ENCODE measurements around the gene ARHGEF39.
A peak's percentile ranks its signal among the peaks of the same experiment; 100 is the strongest.

ARHGEF39 gene

DNA sequence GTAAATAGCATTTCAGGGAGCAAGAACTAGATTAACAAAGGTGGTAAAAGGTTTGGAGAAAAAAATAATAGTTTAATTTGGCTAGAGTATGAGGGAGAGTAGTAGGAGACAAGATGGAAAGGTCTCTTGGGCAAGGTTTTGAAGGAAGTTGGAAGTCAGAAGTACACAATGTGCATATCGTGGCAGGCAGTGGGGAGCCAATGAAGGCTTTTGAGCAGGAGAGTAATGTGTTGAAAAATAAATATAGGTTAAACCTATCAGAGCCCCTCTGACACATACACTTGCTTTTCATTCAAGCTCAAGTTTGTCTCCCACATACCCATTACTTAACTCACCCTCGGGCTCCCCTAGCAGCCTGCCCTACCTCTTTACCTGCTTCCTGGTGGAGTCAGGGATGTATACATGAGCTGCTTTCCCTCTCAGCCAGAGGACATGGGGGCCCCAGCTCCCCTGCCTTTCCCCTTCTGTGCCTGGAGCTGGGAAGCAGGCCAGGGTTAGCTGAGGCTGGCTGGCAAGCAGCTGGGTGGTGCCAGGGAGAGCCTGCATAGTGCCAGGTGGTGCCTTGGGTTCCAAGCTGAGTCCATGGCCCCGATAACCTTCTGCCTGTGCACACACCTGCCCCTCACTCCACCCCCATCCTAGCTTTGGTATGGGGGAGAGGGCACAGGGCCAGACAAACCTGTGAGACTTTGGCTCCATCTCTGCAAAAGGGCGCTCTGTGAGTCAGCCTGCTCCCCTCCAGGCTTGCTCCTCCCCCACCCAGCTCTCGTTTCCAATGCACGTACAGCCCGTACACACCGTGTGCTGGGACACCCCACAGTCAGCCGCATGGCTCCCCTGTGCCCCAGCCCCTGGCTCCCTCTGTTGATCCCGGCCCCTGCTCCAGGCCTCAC lies 8.4 kb upstream of the ARHGEF39 start, which contains the start of gene CA9:
TSS of gene CA9 (plus strand) at position 797 of the 893 bp plus-strand sequence. CDS start at position 829, 32 bp downstream.
- no peak for DNase-seq

DNA sequence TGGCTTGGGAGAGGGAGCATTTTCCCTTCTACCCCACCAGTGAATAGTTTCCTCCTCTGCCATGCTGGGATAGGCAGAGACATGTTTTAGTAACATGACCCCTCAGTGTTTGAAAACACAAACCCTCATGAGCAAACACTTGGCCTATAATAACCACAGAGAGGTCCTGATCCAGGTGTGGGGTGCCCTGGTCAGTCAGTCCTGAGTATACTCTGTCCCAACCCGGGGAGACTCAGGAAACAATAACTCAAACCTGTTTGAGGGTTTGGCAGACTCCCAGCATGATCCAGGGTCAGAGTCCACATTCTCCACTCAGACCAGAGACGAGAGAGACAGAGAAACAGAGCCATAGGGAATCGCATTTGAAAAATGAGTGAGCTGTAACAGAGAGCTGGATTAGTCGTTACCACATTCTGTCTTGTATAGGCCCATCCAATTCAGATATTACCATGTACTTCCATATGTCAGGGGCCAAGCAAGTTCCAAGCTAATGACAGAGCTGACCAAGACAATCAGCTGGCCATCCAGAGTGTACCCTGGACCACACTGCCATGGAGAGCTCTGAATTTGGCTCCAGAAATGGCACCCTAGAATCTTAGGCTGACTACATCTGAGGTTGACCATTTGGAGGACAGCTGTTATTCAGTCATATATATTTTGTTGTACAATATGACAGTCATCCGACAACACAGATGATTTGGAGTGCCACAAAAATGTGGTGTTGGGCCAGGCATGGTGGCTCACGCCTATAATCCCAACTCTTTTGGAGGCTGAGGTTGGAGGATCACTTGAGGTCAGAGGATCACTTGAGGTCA lies 4.5 kb upstream of the ARHGEF39 start:
- no peak for DNase-seq

DNA sequence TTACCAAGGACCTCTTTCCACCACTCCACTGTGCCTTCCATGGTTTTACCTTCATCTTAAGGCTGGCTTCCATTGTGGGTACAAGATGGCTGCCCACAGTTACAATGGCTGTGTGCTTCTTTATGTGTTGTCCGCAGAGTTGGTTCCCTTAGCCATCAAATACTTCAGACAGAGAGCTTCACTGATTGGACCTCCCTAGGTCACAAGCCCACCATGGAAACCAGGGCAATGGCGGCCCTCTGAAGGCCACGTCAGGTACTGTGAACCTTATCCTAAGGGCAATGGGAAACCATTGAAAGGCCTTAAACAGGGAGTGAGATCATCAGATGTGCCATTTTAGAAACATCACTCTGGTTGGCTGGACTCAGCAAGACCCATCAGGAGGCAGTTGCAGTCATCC lies 2.9 kb upstream of the ARHGEF39 start:
- no peak for DNase-seq

DNA sequence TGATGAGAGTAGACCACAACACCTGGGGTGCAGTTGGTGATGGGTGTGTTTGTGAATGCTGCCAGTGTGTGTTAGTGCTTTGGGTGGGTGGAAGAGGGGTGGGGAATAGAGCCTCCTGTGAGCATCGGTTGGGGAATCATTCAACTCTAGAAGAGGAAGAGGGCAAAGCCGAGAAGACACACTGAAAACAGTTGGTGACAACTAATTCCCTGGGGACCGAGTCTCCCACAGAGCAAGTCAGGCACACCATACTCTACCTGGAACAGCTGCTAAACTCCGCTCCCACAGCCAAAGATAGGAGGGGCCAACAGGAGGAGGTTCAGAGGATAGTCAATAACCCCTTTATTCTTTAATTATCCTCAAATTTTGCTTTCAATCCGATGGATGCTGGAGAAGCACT lies 1.6 kb upstream of the ARHGEF39 start:
- no peak for DNase-seq

DNA sequence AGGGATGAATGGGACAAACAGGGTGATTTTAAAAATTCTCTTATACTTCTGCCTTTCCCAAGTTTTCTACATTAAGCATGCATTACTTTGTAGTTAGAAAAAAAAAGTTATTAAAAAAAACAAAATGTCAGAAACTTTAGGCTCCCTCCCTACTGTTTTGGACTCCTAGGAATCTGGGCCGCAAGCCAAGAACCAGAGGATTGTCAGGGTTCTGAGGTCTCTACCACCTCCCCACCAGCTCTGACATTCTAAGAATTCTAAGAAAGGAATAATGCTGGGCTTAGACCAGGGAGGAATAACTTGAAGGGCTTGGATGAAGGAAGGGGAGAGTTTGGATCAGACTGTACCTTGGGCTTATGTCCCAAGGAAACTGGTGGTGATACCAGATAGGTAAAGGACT lies 1.1 kb upstream of the ARHGEF39 start:
- no peak for DNase-seq

DNA sequence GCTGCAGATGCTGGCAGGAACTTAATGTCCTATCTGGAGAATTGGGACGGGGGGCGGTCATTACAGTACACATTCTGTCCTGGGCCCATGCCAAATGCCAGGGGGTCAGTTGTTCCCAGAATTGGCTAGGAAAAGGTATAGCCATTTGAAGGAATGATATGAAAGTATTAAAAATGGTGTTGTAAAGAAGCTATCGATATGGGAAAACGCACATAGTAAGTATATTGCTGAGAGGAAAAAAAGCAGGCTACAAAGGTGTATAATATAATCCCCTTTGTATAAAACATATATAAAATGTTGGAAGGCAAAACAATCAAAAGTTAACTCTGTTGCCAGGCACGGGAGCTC lies 450 bp upstream of the ARHGEF39 start:
- no peak for DNase-seq

DNA sequence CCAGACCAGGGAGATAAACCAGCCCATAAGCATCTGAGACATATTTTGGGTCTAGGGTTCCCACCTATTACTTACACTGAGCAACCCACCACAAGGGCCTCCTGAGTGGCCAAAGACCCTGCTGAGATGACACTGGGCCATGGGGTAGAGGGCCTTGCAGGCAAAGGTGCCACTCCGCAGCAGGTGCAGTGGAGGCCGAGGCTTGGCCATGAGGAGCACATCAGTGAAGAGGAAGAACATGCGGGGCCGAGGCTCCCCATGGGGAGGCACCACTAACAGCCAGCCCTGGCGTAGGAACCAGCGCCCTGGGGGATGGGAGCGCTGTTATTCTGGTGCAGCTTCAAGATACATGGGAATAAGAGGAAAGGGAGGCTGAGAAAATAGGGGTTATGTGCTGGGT lies 2.6 kb downstream of the ARHGEF39 start:
- DNase-seq: no peak

DNA sequence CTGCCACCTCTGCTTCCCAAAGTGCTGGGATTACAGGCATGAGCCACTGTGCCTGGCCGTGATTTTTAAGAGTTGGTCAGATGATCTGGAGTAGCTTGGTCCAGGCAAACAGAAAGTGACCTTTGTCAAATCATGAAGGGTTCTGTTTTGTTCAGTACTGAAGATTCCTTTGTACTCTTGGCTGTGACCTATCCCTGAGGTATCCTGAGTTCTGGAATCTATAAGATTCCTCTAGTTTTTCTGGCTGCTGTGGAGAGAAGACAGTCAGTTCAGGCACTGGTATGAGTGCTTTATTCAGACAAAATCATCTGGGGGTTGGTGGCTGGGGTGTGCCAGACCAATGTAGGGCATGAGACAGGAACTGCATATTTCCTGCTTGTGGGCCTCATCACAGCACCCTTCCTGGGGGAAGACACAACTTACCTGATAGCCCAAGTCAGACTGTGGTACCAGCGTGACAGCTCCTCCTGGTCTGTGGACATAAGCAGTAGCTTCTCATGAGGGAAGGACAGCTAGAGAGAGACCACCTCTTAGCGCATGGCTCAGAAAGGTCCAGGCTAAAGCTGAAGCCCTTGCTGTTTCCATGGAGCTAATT lies 3.1 kb downstream of the ARHGEF39 start:
- DNase-seq: no peak

DNA sequence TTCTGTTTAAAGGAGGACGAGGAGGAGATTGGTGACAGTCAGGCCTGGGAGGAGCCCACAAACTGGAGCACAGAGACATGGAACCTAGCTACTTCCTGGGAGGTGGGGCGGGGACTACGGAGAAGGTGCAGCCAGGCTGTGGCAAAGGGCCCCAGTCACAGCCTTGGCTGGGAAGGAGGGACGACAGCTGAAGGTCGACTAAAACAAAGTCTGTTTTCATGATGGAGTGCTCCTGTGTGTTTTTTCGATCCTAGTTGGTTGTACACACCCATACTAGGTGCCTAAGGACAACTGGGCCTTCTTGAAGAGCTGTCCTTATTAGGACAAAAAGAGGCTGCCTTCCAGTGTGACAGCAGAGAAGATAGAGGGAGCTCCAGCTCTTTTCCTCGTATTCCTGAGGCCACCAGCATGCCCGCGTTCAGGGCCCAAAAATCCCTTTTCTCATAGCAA lies 4.0 kb downstream of the ARHGEF39 start:
- DNase-seq: no peak

DNA sequence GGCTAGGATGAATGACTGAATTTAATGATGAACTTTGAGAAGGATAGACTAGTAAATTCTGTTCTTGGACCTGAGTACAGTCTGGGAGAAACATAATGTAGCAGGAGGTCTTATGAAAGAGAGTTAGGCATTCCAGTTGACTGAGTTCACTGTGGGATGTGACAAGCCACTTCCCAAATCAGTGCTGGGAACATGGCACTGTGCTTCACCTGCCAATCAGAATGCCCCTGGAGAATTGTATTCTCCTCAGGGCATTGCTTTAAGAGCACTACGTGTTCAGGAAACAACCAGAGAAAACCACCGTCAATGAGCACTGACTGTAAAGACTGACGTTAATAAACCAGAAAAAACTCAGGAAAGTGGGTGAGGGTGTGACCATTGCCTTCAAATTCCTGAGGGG lies 5.7 kb downstream of the ARHGEF39 start:
- DNase-seq: no peak

DNA sequence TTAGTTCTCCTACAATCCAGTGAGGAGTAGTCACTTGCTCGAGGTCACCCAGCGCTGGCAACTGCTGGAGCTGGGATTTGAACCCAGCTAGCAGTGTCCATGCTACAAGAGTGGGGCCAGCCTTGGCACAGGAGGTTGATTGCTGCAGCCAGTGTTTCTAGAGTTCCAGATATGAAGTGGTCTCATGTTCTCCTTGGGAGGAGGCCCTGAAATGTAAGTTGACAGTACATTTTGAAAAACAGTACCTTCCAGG lies 6.1 kb downstream of the ARHGEF39 start:
- no peak for DNase-seq

DNA sequence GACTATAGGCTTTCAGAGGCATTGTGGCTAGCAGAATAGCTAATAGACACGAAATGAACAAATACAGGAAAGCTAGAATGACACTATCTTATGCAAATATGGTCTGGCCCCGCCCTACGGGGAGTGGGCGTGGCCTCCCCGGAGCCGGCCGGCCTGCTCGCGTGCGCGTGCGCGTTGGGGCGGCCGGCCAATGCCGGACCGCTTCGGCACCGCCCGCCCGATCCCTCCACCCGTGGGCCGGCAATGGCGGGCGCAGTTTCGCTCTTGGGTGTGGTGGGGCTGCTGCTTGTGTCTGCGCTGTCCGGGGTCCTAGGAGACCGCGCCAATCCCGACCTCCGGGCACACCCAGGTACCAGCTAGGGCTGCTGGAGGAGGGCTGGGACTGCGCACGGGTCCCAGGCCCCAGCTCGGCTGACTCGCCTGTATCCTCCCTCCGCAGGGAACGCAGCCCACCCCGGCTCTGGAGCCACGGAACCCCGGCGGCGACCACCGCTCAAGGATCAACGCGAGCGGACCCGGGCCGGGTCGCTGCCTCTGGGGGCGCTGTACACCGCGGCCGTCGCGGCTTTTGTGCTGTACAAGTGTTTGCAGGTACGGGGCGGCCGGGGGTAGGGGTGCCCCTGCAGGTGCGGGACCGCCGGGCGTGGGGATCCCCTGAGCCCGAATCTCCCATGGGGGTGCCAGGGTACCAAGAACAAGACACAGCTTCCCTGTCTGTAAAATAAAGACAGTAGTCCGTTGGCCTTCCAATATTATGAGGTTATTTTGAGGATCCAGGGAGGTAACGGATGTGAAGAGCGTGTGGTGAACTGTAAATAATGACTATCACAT lies 6.6 kb downstream of the ARHGEF39 start, which contains the start of gene CCDC107:
TSS of gene CCDC107 (plus strand) at position 156 of the 831 bp plus-strand sequence. CDS start at position 244, 88 bp downstream.
- peak; percentile 89 for DNase-seq

DNA sequence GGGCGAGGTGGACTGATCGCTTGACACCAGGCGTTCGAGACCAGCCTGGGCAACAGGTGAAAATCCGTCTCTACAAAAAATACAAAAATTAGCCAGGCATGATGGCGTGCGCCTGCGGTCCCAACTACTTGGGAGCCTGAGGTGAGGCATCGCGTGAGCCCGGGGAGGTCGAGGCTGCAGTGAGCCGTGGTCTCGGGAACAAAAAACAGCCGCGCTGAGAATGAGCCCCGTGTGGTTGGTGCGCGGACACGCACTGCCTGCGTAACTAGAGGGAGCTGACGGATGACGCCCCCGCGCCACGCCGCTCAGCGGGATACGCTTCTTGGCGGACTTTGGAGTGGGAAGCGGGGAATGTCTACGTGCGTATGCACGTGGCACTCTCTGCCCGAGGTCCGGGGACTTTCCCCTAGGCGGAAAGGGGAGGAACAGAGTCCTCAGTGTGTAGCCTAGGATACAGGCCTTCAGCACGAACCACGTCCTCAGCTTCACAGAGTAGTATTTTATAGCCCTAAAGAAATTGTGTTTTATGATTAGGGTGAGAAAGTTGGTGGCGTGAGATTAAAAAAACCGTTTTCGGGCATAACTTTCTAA lies 7.4 kb downstream of the ARHGEF39 start, which contains the start of gene RMRP:
TSS of gene RMRP (minus strand) at position 474 of the 591 bp plus-strand sequence.
- peak; percentile 98 for DNase-seq

DNA sequence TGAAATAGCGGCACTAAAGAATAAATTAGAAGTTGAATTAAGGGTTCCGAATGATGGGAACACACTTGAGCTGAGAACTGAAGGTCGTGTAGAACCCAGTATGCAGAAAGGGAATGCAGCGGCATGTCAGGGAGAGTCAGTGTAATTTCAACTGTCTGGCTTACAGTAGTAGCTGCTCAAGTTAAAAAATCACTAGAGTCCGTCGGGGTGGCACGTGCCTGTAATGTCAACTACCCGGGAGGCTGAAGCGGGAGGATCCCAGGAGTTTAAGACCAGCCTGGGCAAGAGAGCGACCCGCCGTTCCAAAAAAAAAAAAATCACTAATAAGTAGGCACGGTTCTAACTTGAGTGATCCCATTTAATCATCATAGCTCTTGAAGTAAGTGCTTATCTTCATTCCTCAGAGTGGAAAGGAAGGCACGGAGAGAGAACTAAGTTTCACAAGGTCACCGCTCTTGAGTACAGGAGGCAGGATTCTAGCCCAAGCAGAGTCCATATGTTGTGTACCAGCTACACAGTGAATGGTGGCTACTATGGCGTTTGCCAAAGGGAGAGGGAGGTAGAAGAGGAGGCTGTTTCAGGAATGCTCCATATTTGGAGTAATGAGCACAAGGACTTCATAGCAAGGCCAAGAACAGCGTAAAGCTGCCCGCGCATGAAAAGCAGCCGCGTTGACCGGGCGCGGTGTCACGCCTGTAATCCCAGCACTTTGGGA lies 8.0 kb downstream of the ARHGEF39 start:
- no peak for DNase-seq

DNA sequence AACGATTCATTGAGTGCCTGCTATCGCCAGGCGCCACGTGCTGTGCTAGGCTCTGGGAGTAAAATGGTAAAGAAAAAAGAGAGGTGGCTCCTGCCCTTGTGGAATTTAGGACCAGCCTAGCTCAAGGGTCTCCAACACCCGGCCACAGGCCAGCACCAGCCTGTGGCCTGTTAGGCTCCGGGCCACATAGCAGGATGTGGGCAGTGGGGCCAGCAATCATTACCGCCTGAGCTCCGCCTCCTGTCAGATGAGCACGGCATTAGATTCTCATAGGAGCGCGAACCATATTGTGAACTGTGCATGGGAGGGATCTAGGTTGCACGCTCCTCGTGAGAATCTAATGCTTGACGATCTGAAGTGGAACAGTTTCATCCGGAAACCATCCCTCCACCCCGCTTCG lies 8.6 kb downstream of the ARHGEF39 start:
- no peak for DNase-seq

DNA sequence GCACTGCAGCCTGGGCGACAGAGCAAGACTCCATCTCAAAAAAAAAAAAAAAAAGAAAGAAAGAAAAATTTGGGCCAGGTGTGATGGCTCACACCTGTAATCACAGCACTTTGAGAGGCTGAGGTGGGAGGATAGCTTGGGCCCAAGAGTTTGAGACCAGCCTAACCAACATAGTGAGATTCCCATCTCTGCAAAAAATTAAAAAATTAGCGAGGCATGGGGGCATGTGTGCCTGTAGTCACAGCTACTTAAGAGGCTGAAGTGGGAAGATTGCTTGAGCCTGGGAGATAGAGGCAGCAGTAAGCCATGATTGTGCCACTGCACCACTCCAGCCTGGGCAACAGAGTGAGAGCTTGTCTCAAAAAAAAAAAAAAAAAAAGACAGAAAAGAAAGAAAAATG lies 11.4 kb downstream of the ARHGEF39 start:
- DNase-seq: no peak

DNA sequence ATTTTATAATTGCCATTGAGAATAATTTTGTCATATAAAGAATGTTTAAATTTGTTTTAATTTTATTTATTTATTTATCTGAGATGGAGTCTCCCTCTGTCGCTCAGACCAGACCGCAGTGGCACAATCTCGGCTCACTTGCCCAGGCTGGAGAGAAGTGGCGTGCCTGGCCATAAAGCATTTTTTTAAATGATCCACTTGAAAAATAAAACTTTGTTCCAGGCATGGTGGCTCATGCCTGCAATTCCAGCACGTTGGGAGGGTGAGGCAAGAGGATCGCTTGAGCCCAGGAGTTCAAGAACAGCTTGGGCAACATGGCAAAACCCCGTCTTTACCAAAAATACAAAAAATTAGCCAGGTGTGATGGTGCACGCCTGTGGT lies 12.2 kb downstream of the ARHGEF39 start:
- DNase-seq: no peak

DNA sequence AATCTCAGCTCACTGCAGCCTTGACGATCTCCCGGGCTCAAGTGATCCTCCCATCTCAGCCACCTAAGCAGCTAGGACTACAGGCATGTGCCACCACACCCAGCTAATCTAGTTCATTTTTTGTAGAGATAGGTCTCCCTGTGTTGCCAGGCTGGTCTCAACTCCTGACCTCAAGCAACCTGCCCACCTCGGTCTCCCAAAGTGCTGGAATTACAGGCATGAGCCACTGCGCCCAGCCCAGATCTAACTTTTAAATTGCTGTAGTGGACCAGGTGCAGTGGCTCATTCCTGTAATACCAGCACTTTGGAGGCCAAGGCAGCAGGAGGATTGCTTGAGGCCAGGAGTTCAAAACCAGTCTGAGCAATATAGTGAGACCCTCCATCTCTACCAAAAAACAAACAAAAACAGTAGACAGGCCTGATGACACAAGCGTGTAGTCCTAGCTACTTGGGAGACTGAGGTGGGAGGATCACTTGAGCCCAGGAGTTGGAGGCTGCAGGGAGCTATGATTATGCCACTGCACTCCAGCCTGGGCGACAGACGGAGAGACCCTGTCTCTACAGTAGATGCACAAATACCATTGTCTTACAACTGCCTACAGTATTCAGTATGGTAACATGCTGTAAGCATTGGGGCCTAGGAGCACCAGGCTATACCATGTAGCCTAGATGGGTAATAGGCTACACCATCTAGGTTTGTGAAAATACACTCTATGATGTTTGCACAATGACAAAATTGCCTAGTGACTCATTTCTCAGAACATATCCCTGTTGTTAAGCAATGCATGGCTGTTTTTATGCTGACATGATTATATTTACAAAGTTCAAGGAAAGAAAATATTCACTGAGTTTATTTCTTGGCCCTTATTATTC lies 12.8 kb downstream of the ARHGEF39 start:
- DNase-seq: no peak

DNA sequence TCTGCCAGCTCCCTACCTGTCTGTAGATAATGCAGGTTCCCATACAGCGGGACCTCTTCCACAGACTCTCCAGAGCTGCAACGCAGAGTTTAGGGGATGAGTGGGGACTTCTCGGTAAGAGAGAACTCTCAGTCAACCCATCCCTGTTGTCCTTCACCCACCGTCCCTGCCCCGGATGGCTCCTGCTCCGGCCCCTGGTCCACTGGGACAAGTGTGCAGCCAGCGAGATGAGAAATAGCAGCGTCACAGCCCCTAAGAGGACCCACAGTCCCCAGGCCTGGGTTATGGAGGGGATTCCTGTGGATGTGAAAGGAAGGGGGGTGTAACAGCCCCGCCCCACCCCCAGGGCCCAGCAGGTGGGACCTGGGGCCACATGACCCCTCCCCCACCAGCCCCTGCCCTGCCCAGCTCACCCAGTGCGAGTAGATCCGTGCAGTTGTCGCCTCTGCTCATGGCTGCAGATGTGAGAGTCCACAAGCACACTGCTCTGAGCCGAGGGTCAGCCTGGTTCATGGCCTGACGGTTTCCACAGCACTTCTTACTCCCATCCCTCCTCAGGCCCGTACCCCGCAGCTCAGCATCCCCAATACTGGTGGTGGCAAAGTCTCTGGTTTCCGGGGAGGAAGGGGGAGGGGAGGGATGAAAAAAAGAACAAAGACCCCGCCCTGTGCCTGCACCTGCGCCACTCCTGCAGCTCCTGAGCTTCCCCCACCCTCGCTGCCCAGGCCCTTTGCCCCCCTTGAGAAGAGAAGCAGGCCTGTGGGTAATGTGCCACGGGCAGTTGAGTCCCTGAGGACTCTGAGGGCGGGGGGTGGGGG lies 14.4 kb downstream of the ARHGEF39 start, which contains the start of gene SIT1:
TSS of gene SIT1 (minus strand) at position 591 of the 818 bp plus-strand sequence. CDS start at position 513, 78 bp downstream.
- no peak for DNase-seq
